HG03571 (cell line): ENCODE results near the gene LY6G6F.

Experiments used
- ATAC-seq: cut with Tn5 transposase; IDR thresholded peaks from one replicate; pipeline ENCODE4 v1.9.1; 2021; ENCODE audit not compliant: unreplicated experiment

LY6G6F gene

DNA sequence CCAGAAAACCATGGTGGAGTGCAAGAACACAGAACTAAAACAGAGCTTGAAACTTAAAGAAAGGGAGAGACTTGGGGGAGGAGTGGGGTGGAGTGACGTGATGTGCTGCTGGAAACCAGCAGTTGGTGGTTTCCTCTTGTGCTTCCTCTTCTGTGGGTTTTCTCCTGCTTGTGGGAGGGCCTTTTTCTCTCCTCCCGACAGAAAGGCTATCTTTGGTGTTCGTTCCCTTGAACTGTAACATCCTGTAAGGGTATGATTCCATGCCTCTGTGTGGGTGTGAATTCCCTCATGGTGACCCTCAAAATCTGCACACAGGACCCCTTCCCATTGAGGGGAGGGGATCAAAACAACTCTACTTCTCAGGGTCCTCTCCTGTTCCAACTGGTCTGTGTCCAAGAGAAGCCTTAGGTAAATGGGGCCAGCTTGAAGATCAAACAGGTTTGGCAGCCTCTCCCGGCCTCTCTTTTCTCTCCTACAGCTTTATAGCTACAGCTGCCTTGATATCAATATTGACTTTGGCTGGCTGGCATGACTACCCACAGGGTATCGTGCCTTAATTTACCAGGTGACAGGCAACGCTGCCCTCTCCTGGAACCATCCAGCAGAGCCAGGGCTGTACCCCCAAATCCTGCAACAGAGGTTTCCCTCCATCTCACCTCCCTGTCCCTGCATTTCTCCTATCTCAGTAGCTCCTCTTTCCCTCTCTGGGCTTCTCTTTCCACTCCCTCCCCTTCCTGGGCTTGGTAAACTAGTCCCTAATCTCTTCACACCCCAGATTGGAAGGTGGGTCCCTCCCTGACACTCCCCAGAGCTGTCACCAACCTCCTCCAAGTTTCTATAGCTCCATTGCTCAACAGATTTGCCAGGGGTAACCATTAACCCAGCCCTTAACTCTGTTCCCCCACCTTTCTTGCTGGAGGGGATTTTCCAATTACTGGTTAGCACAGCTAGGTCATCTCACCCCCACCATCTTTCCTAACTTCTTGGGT lies 31.6 kb downstream of the LY6G6F start:
- no peak for ATAC-seq

DNA sequence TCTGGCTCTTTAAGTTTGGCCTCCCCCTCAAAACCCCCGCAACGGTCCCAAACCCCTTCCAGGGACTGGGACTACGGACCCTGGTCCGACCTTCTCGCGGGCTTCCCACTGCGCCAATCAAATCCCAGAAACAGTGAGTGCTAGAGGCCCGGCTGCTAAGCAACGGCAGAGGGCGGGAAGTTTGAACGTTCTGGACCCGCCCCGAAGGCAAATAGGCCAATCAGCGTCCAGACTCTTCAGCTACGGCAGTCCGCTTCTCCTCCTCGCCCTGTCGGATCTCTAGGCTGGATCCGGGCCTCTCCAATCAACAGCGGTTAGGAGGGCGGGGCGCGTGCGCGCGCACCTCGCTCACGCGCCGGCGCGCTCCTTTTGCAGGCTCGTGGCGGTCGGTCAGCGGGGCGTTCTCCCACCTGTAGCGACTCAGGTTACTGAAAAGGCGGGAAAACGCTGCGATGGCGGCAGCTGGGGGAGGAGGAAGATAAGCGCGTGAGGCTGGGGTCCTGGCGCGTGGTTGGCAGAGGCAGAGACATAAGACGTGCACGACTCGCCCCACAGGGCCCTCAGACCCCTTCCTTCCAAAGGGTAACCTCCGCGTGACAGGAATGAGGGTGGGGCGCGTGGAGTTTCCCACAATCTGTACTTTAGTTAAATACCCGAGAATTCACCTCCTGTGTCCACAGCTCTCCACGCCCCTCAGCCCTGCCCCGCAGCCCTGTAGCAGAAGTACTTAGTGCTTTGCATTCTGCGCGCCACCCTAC lies 33.2 kb downstream of the LY6G6F start, which contains the start of gene MSH5:
TSS of gene MSH5 (plus strand) at position 367 of the 758 bp plus-strand sequence. CDS start 462 bp downstream, outside the sequence.
- ATAC-seq = peak; percentile 61

DNA sequence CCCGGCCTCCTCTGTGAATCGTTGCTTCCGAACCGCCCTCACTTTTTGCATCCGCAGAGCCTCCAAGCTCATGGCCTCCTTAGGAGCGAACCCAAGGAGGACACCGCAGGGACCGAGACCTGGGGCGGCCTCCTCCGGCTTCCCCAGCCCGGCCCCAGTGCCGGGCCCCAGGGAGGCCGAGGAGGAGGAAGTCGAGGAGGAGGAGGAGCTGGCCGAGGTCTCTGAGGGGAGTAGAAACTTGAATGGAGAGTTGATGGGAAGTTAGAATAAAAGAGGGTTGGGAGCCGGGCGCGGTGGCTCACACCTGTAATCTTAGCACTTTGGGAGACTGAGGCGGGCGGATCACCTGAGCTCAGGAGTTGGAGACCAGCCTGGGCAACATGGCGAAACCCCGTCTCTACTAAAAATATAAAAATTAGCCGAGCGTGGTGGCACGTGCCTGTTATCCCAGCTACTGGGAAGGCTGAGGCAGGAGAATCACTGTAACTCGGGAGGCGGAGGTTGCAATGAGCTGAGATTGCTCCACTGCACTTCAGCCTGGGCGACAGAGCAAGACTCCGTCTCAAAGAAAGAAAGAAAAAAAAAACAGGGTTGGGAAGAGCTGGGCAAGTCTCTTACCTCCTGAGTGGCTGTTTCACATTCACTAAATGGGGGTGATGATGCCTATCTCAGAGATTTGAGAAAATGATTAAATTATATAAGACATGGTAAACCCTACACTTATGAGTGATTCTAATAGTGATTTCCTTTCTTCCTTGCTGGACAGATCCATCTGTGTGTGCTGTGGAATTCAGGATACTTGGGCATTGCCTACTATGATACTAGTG lies 33.9 kb downstream of the LY6G6F start:
- no peak for ATAC-seq

DNA sequence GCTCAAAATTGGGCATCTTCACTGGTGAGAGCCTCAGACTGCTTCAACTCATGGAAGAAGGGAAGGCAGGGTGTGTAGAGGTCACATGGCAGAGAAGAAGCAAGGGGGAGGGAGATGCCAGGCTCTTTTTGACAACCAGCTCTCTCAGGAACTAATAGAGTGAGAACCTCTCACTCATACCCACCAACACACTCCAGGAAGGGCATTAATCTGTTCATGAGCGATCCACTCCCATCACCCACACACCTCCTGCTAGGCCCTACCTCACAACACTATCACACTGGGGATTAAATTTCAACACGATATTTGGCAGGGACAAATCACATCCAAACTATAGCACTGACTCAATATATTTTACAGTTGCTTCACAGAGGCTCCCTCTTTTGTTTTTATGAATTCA lies 35.1 kb downstream of the LY6G6F start:
- no peak for ATAC-seq

DNA sequence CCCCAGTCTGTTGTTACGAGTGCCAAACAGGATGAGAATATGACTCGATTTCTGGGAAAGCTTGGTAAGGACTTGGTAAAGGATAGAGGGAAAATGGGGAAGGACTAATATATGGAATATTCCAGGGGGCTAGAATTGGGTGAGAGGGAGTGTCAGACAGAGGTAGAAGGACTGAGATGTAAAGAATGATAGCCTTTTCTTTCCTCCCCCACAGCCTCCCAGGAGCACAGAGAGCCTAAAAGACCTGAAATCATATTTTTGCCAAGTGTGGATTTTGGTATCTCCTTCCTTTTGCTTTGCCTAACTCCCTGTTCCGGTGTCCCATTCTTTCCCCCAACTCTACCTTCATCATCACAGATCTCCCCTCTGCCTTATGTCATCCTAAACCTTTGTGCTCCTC lies 36.2 kb downstream of the LY6G6F start:
- ATAC-seq = no peak

DNA sequence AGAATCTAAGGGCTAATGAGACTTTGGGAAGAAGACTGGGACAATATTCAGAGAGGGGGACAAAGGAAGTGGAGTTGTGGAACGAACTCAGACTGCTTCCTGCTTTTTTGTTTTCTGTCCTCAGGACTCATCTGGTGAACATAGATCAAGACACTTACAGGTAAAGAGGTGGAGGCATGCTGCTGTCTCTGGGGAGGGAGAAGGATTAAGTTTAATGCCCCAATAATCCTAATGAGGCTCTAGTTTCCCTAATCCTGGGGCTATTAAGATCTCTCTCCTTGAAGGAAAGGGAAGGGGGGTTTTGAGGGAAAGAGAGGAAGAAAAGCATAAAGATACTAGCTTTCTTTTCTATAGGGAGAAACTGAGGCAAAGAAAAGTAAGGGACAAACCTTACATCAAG lies 37.8 kb downstream of the LY6G6F start:
- no peak for ATAC-seq

DNA sequence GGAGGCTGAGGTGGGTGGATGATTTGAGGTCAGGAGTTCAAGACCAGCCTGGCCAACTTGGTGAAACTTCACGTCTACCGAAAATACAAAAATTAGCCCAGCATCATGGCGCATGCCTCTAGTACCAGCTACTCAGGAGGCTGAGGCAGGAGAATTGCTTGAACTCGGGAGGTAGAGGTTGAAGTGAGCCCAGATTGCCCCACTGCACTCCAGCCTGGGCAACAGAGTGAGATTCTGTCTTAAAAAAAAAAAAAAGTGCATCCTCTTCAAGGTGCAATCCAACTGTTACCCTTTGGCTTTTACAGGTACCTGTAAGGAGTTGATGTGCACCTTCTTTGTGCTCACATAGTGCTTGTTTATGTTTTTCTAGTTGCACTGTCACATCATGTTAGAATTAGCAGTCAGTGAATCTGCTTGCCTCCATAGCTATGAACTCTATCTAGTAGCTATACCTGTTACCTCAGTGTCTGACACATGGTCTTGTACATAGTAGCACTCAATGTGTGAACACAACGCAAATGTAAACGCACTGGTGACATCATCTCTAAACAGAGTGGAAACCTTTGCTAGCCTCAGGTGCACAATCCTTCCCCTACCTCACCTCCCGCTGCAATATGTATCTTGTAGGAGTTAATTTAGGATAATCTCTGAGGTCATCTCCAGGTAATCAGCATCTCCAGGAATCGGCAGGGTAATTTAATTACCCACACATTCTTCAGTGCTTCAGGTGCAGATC lies 42.8 kb downstream of the LY6G6F start:
- no peak for ATAC-seq

DNA sequence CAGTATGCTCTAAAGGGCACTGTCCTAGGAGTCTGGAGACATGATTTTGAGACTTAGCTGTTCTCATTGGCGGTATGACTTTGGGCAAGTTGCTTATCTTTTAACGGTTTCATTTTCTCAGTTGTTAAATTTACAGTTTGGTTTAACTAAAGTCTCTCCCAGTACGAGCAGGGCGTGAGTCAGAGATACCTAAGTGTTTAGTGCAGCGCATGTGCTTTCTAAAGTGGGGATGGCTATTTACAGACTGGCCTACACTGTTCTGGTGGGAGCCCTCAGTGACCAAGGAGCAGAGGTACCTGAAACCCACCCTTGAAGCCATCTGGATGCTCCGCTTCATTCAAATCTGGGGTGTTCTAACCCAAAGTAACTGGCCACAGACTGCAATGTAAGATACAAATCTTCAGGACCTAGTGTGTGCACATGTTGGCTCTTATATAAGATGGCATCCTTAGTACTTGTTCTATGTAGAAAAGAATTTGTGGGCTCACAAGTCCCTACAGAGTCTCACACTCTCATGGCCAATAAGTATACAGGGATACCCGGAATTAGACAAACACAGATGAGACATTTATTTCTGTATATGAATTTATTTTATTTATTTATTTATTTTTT lies 43.9 kb downstream of the LY6G6F start:
- ATAC-seq = no peak

DNA sequence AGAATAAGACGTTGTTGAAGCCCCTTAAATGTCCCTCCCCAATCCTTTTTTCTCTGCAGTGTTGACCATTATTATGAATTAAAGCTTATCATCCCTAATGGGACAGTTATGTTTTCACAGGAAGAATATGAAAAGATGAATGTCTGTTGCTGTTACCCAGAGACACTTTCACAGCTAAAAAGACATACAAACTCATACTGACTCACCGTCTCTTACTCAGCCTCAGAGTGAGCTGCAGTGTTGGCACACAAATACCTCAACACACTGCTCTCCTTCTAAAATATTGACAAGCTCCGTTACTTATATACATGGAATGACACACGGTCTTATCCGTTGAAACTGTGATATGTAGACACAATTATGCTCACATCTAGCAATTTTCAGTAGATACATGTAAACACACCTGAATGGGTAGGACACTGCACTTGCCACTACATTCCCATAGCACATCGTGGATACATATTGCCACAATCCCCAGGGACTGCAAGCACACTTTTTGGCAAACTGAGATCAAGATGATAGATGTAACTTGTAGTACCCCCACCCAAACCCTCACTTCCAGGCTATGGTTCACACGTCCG lies 46.2 kb downstream of the LY6G6F start:
- ATAC-seq = no peak

DNA sequence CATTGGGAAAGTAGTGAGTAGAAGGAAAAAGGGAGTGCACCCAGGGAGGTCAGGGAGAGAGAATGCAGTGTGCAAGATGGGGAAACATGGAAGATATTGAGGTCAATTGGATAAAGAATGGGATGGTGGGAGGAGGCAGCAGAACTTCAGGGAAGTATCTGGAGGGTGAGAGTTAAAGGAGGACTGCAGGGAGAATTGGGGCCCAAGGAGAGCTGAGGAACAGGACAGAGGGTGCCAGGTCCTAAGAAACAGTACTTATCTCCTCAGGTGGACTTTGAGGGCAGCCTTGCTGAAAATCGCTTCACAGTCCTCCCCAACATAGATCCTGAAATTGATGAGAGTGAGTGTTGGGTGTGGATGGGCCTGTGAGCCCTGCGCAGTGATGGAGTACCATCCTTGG lies 51.6 kb downstream of the LY6G6F start:
- no peak for ATAC-seq
